Eye (tissue), 1 donor: ENCODE measurements around the gene XYLB.

ENCODE experiments used
- DNase-seq: peaks from one replicate; pipeline ENCODE4 v3.0.0-alpha.2; 2015

XYLB gene

GRCh38 chr3:38457111-38458003 is 110.8 kb downstream of the XYLB start:
- no peak for DNase-seq

GRCh38 chr3:38458796-38459498 is 112.4 kb downstream of the XYLB start:
- DNase-seq, result no peak

- DNase-seq, result no peak
Measured at GRCh38 chr3:38459499-38460048, 113.0 kb downstream of the XYLB start.

- DNase-seq, result peak; percentile 43
Measured at GRCh38 chr3:38460377-38461270, 114.0 kb downstream of the XYLB start.
